Kidney capillary endothelial cell (primary cell): ENCODE data around the gene ATP2B3.

ENCODE experiments used
- DNase-seq: peaks from one replicate; pipeline ENCODE4 v3.0.0-alpha.2; 2018; ENCODE audit warnings: low spot score

ATP2B3 gene

DNA sequence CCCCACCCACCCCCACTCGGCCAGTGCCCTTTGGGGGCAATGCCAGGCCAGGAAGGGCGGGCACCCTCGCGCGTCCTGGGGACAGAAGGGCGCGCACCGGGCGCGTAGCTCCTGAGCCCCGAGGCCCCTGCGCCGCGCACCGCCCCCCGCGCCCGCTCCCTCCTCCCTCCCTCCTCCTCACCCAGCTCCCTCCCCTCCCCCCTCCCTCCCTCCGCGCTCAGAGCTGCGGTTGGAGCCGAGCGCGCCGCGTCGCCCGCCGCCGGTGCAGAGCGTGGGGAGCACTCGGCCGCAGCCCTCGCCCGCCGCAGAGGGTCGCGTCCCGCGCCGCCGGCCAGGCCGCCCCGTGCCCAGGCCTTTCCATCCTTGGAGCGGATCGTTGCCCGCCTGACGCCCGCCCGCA is at the start of gene ATP2B3:
ATP2B3 (plus strand) TSS at position 220 of the 400 bp plus-strand sequence. CDS start 18,606 bp downstream, outside the sequence.
- DNase-seq = no peak

DNA sequence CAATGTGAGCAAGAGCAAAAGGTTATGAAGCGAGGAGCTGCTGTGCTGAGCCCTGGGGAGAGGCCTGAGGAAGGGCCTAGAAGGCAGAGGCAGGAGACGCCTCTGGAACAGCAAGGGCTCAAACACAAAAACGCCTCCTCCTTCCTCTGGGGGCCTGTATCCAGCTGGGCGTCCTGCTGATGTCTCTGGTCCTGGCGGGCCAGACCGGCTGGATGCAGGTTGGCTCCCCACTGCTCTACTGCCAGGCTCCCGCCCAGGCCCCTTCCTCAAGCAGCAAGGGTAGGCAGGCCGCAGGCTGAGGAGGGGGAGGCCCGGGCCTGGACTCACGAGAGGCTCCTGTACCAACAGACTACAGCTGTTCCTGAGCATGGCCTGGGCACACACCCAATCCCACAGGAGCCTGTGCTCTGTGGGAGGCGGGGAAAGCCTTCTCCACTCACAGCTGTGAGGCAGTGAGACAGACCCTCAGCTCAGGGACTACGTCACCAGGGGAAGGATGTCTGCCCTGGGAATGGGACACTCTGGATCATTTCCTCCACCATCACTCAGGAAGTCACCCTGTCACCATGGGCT is 49.3 kb upstream of the ATP2B3 start:
- DNase-seq = no peak

DNA sequence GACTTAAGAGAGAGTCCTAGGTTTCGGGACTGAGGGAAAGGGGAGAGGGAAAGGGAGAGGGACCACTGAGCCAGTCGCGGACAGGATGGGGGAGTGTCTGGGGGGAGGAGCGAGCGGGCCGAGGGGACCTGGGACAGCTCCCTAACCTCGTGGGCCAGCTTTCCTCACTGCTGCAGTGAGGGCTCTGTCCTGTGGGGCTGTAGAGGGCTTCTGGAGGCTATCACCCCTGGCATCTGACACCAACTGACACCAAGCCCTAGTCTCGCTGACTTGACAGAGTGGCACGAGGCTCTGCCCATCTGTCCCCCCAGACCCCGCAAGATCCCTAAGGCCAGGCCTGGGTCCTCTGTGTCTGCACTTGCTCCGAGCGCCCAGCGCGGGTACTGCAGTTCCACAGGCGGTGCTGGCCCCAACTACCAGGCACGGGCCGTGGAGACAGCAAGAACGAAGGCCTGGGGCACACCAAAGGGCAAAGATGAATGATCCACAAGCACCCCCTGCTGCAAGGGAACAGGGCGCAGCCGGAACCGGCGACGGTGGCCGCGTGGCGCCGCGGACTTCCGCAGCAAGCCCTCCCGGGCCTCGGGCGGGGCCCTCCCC is 47.5 kb upstream of the ATP2B3 start:
- no peak for DNase-seq

DNA sequence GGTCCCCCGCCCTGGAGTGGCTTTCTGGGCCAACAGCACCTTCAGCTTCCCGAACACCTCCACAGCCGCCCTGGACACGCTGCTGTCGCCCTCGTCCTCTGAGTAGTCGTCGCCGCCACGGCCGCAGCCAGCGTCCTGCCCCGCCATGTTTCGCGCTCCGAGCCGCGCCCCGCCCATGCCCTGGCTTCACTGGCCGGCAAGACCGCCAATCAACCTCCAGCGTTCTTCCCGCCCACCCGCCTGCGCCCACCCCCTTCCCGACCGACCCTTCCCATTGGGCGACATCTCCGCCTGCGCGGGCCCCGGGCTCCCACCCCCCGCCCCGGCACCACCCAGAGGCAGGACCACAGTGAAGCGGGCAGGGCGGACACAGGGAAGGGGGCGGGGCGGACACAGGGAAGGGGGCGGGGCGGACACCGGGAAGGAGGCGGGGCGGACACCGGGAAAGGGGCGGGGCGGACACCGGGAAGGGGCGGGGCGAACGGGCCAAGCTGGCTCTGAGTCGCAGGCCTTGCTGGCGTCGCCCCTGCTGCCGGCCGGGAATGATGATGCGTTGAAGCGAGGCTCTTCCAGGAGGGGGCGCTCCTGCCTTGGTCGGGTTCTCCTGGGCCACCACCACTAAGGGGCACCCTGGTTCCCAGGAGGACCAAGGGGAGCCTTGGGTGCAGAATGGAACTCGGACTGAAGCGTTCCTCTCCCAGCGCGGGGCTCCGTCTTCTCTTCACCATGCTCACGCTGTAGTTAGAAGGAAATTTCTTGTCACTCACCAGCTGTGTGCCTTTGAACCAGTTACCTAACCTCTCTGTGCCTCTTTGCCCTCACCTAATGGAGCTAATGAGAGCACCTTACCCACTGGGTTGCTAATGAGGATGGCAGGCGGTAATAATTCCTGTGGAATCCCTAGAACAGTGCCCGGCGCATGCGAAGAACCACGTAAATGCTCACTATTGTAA is 46.8 kb upstream of the ATP2B3 start, which contains the start of gene HAUS7:
HAUS7 (minus strand) TSS at position 166 of the 953 bp plus-strand sequence; CDS start at position 147, 19 bp downstream.
- peak; percentile 73 for DNase-seq

- DNase-seq = no peak
These were observed 45.7 kb upstream of the ATP2B3 start for GRCh38 chrX:153471663-153472280.

DNA sequence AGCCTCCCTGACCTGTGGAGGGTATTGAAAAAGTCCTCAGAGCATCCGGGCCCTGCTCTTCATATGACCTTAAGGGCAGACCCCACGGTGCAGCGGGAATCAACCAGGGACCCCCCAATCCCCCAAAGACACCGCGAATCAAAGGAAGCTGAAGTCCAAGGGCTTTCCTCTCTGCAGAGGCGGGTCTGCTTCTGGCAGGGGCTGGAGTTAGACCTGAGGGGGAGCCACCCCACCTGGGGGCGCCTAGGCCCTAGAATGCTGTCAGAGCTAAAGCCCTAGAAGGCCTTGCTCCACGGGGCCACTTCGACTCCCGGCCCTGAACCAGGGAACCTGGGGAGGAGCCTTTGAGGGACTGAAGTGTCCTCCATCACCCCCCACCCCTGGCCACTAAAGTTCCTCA is 44.3 kb upstream of the ATP2B3 start:
- DNase-seq = no peak

DNA sequence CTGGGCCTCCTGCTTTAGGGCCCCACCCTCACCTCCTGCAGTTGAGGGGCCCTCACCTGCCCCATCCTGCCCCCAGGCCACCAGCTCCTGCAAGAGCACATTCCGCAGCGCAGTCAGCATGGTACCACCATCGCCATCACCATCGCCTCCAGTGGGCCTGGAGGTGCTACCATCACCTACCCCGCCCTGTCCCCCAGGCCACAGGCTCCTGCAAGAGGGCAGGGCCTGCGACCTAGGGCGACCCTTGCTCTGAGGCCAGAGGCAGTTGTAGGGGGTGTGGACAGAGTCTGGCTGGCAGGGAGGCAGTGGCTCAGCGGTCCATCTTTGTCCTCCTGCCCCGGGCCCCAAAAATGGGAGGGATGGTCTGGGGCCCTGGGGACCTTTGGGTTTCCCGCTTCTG is 43.2 kb upstream of the ATP2B3 start:
- no peak for DNase-seq

DNA sequence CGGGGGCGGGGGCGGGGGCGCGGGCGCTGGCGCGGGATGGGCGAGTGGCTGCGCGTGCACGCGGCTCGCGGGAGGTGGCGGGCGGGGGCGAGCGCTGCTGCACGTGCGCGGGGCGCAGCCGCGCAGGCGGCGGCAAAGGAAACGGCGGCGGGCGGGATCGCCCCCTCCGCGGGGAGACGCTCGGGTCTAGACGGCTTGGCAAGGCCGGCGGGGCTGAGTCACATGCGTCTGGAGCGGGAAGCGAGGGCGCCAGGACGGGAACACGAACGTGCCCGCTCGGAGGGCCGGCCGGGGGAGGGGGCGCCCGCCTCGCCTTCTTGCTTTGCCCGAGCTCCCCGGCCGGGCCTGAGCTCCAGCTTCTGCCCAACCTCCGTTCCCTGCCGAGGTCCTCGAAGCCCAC is 42.7 kb upstream of the ATP2B3 start:
- peak; percentile 50 for DNase-seq

- no peak for DNase-seq
These were observed 42.2 kb upstream of the ATP2B3 start for GRCh38 chrX:153475271-153475670.

- DNase-seq = no peak
These were observed 41.6 kb upstream of the ATP2B3 start for GRCh38 chrX:153475751-153476281.

GRCh38 chrX:153476666-153477363 is 40.6 kb upstream of the ATP2B3 start:
- DNase-seq = peak; percentile 47

DNA sequence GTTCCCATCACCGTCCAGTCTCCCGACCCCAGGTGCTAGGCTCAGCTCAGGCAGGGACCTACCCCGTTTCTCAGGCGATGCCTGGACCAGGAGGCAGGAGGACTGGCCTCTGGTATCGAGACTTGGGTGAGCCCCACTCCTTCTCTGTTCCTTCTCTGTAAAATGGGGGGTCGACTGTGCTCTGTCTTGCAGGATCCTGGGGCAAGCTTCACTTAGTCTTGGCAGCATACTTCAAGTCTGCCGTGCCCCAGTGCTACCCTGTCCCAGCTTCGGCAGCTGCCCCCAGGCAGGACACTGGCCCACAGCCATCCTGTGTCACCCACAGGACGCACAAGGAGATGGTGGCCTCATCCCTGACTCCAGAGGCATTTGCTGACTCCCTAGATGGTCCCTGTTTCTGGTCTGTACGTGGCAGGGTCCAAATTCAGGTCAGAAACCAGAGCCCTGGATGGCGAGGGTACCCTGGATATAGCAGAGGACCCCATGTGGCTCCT is 40.0 kb upstream of the ATP2B3 start:
- DNase-seq = no peak

GRCh38 chrX:153477901-153478300 is 39.5 kb upstream of the ATP2B3 start:
- DNase-seq = no peak

- no peak for DNase-seq
These were observed 38.7 kb upstream of the ATP2B3 start for GRCh38 chrX:153478746-153479145.

DNA sequence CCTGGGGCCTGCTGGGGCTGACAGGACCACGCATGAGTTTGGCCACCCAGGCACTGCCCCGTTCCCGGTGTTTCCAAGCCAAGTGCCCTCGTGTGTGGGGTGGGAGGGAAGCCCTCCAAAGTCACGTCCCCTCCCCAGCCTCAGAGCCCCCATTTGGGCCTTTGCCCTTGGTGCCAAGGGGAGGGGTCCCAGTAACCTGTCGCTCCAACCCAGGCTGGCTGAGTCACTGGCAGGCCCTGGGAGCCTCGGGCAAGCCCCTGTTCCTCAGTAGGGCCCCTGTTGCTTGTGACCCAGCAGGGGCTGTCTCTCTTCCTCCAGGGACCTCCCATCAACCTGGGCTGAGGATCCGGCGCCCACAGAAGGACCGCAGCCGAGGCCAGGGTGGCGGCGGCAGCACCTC is 36.4 kb upstream of the ATP2B3 start:
- no peak for DNase-seq

DNA sequence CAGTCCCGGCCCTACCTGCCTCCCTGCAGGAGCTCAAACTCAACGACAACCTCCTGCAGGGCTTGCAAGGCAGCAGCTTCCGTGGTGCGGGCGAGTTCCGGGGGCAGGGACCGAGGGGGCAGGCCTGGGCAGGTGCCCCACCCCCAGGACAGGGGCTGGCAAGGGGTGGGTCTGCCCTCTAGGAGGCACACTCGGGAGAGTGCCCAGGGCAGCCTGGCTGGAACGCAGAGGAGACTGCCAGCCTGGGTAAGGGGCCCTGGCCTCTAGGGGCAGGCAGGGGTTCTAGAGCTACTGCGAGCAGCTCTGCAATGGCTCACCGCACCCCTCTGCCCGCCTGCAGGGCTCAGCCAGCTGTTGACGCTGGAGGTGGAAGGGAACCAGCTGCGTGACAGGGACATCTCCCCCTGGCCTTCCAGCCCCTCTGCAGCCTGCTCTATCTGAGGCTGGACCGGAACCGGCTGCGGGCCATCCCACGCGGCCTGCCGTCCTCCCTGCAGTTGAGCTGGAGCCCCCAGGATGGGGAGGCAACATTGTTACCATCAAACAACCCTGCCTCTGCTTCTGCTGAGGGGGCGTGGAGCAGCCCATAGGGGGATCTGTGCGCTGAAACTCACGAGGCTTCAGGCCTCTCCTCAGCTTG is 34.9 kb upstream of the ATP2B3 start:
- DNase-seq = no peak

DNA sequence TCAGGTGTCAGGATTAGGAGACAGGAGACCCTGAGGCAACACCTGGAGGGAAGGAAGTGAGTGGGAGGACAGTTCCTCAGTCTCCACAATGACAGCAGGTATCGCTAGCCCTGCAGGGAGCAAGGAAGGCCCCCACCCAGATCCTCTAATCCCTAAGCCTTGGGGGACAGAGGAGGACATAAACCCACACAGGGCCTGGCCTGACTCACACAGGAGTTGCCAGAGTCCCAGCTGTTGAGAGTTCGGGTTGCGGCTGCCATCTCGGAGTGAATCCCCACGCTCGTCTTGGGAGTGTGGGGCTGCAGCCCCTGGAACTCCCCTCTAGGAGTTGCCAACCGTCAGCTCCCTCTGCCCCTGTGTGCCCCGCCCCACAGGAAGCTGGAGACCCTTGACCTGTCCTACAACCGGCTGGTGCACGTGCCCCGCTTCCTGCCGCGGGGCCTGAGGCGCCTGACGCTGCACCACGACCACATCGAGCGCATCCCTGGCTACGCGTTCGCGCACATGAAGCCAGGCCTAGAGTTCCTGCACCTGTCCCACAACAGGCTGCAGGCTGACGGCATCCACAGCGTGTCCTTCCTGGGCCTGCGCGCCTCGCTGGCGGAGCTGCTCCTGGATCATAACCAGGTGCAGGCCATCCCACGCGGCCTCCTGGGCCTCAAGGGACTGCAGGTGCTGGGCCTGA is 31.9 kb upstream of the ATP2B3 start:
- no peak for DNase-seq

DNA sequence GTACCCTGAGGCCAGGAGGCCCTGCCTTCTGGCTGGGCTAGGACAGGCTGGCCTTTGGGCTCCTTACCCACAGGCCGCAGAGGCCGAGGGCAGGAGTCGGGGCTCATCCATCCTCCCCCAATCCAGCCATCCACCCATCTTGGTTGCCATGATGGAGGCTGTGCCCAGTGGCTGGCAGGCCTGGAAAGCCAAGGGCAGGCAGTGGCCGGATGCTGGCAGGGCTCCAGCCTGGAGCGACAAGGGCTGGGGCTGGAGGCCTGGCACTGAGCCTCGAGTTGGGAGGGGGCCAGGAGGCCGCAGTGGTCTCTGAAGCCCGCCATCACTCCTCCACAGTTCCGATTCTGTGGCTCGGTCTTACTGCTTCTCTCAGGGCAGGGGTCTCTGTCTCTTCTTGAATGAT is 31.3 kb upstream of the ATP2B3 start:
- no peak for DNase-seq

DNA sequence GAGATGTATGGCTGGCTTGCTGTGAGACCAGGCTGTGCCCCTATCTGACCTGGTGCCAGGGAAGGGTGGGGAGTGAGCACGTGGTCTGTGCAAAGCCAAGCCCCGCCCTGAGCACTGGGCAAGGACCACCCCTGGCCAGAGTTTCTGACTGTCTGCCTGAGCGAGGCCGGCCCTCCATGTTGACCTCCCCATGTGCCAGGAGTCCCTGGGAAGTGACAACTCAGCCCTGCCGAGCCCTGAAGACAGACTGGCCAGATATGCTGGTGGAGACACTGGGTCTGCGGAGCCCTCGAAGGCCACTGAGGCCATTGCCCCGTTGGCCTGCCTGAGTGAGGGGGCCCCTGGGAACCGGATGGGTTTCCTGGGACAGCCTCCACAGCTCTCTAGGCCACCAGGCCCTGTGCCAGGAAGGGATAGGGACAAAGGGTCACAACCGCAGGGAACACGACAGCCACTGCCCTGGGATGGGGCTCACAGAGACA is 29.8 kb upstream of the ATP2B3 start:
- no peak for DNase-seq
